ENCODE results near the gene FSTL5.

FSTL5 gene

GRCh38 chr4:161629694-161630441 lies 533.9 kb downstream of the FSTL5 start:
- DNase-seq (ENCODE audit: low read depth) = no peak
- in situ Hi-C loops (cut with HindIII; ENCODE audit: low sequenced_read_pairs) = no loop called here
- H3K4me3 ChIP-seq (ENCODE audit: low read depth, low read length) = no peak overlapping the region
- no peak for TF ChIP-seq CTCF (IDR thresholded peaks at IDR 0.05; ENCODE audit: low read depth, low read length, missing control alignments)

GRCh38 chr4:161604516-161605300 lies 559.1 kb downstream of the FSTL5 start:
- DNase-seq (ENCODE audit: low read depth) = no peak
- H3K4me3 ChIP-seq (ENCODE audit: low read depth, low read length) = no peak overlapping the region
- in situ Hi-C loops (cut with HindIII; ENCODE audit: low sequenced_read_pairs) = no loop called here
- TF ChIP-seq CTCF (IDR thresholded peaks at IDR 0.05; ENCODE audit: low read depth, low read length, missing control alignments) = no peak

- in situ Hi-C loops (cut with HindIII; ENCODE audit: low sequenced_read_pairs) = no loop called here
- DNase-seq (ENCODE audit: low read depth) = no peak
These were observed 562.8 kb downstream of the FSTL5 start for GRCh38 chr4:161601011-161601410.

GRCh38 chr4:161595230-161595771 lies 568.5 kb downstream of the FSTL5 start:
- no peak for DNase-seq (ENCODE audit: low read depth)
- in situ Hi-C loops (cut with HindIII; ENCODE audit: low sequenced_read_pairs) = no loop called here
- no peak overlapping the region for H3K4me3 ChIP-seq (ENCODE audit: low read depth, low read length)
- TF ChIP-seq CTCF (IDR thresholded peaks at IDR 0.05; ENCODE audit: low read depth, low read length, missing control alignments) = no peak

More at GRCh38 chr4:161601011-161601410, 562.8 kb downstream of the FSTL5 start:
- TF ChIP-seq CTCF (IDR thresholded peaks at IDR 0.05; ENCODE audit: low read depth, low read length, missing control alignments) = no peak
- H3K4me3 ChIP-seq (ENCODE audit: low read depth, low read length) = no peak overlapping the region

GRCh38 chr4:161585011-161585410 lies 578.8 kb downstream of the FSTL5 start:
- in situ Hi-C loops (cut with HindIII; ENCODE audit: low sequenced_read_pairs) = no loop called here
- H3K4me3 ChIP-seq (ENCODE audit: low read depth, low read length) = no peak overlapping the region
- no peak for TF ChIP-seq CTCF (IDR thresholded peaks at IDR 0.05; ENCODE audit: low read depth, low read length, missing control alignments)
- DNase-seq (ENCODE audit: low read depth) = no peak

- no peak for DNase-seq (ENCODE audit: low read depth)
- in situ Hi-C loops (cut with HindIII; ENCODE audit: low sequenced_read_pairs) = no loop called here
- TF ChIP-seq CTCF (IDR thresholded peaks at IDR 0.05; ENCODE audit: low read depth, low read length, missing control alignments) = no peak
- no peak overlapping the region for H3K4me3 ChIP-seq (ENCODE audit: low read depth, low read length)
These were observed 580.3 kb downstream of the FSTL5 start for GRCh38 chr4:161583549-161583948.
